Liver (tissue), 3 donors: Measurements from ENCODE around the gene NOC4L.

Experiments used
- RAD21 ChIP-seq, 2 donors: IDR thresholded peaks; 2 replicates each; pipeline ENCODE4 v1.6.1; 2016; ENCODE audit warnings: antibody characterized with exemption in 2 of 2, mild to moderate bottlenecking in 2 of 2
- TAF1 ChIP-seq: conservative IDR thresholded peaks from 2 replicates; pipeline ENCODE4 v1.6.1; 2016; ENCODE audit warnings: antibody characterized with exemption, mild to moderate bottlenecking
- ZBTB33 ChIP-seq: IDR thresholded peaks from 2 replicates; pipeline ENCODE4 v1.6.1; 2016; ENCODE audit warnings: antibody characterized with exemption
- TF ChIP-seq, protein P1 (sequence below): fragments of 150-350 bp; IDR thresholded peaks from 2 replicates; pipeline ENCODE4 v1.5.1; 2017; ENCODE audit warnings: improper control_type of control experiment, low read depth, low read length; ENCODE audit not compliant: missing input control
- donor health status: healthy.
- donor health status: healthy.

GRCh38 chr12:132188451-132188901 is 44.2 kb downstream of the NOC4L start:
- TF ChIP-seq, protein P1, sequence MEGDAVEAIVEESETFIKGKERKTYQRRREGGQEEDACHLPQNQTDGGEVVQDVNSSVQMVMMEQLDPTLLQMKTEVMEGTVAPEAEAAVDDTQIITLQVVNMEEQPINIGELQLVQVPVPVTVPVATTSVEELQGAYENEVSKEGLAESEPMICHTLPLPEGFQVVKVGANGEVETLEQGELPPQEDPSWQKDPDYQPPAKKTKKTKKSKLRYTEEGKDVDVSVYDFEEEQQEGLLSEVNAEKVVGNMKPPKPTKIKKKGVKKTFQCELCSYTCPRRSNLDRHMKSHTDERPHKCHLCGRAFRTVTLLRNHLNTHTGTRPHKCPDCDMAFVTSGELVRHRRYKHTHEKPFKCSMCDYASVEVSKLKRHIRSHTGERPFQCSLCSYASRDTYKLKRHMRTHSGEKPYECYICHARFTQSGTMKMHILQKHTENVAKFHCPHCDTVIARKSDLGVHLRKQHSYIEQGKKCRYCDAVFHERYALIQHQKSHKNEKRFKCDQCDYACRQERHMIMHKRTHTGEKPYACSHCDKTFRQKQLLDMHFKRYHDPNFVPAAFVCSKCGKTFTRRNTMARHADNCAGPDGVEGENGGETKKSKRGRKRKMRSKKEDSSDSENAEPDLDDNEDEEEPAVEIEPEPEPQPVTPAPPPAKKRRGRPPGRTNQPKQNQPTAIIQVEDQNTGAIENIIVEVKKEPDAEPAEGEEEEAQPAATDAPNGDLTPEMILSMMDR, result no peak
- TF ChIP-seq ZBTB33 (no peak), RAD21 (IDR thresholded peaks at IDR 0.05) (no peak), TAF1 (no peak)
